LNCaP clone FGC (cell line): Measurements from ENCODE around the gene BEND6.

Source experiments
- DNase-seq: peaks from one replicate; pipeline ENCODE4 v3.0.0-alpha.2; 2011; ENCODE audit warnings: low read depth
- H3K4me3 ChIP-seq: 2 replicates; pipeline ENCODE4 v1.5.1; 2011; ENCODE audit warnings: mild to moderate bottlenecking, low read depth, low read length, control low read depth
- TF ChIP-seq, protein P1 (sequence below): IDR thresholded peaks from 2 replicates; pipeline ENCODE4 v1.5.1; 2012; ENCODE audit warnings: mild to moderate bottlenecking; ENCODE audit not compliant: control insufficient read depth, insufficient read depth; ENCODE audit errors: extremely low read depth

BEND6 gene

GRCh38 chr6:56914798-56915658 lies 39.9 kb upstream of the BEND6 start:
- TF ChIP-seq, protein P1, sequence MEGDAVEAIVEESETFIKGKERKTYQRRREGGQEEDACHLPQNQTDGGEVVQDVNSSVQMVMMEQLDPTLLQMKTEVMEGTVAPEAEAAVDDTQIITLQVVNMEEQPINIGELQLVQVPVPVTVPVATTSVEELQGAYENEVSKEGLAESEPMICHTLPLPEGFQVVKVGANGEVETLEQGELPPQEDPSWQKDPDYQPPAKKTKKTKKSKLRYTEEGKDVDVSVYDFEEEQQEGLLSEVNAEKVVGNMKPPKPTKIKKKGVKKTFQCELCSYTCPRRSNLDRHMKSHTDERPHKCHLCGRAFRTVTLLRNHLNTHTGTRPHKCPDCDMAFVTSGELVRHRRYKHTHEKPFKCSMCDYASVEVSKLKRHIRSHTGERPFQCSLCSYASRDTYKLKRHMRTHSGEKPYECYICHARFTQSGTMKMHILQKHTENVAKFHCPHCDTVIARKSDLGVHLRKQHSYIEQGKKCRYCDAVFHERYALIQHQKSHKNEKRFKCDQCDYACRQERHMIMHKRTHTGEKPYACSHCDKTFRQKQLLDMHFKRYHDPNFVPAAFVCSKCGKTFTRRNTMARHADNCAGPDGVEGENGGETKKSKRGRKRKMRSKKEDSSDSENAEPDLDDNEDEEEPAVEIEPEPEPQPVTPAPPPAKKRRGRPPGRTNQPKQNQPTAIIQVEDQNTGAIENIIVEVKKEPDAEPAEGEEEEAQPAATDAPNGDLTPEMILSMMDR = no peak
- DNase-seq = no peak
- H3K4me3 ChIP-seq = no peak overlapping the region

GRCh38 chr6:56915832-56916231 lies 39.1 kb upstream of the BEND6 start:
- no peak overlapping the region for H3K4me3 ChIP-seq
- TF ChIP-seq, protein P1 = no peak
- DNase-seq = no peak

GRCh38 chr6:56916849-56917551 lies 37.9 kb upstream of the BEND6 start:
- H3K4me3 ChIP-seq = no peak overlapping the region
- TF ChIP-seq, protein P1 = no peak
- no peak for DNase-seq

DNA sequence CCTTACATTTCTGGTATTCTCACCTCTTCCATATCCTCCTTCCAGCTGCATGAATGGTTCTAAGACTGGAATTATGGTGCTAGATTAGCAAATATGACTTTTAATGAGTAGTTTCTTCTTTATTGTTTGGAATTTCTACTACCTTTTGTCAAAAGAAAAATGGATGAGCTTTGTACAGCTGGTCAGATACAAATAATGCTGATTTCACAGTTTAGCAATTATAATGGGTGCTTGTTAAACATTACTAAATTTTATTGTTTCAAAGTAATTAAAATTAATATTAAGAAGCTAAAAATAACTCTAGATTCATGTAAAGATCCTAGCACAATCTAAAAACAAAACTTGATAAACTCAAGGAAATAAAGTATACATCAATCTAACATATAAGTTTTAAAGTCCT lies 32.3 kb upstream of the BEND6 start:
- DNase-seq = no peak
- TF ChIP-seq, protein P1 = no peak
- no peak overlapping the region for H3K4me3 ChIP-seq

- no peak overlapping the region for H3K4me3 ChIP-seq
- TF ChIP-seq, protein P1 = no peak
- no peak for DNase-seq
These were observed 31.3 kb upstream of the BEND6 start for GRCh38 chr6:56923565-56923964.

GRCh38 chr6:56927538-56928453 lies 27.1 kb upstream of the BEND6 start:
- TF ChIP-seq, protein P1 = no peak
- DNase-seq = no peak
- no peak overlapping the region for H3K4me3 ChIP-seq
